Glutamatergic neuron (in vitro differentiated cells): ENCODE data around the gene TEX38. TPM values are rescaled to one million over a fixed set of nuclear protein-coding genes. Genes with fewer than 3 reads are reported as not detected.

ENCODE experiments used
- DNase-seq: peaks from one replicate; pipeline ENCODE4 v3.0.0; 2022
- H3K27ac Mint-ChIP-seq: one replicate; pipeline ENCODE4 v1.8.0; 2020; ENCODE audit warnings: mild to moderate bottlenecking, mixed read lengths, inconsistent platforms; ENCODE audit not compliant: unreplicated experiment
- H3K27me3 Mint-ChIP-seq: one replicate; pipeline ENCODE4 v1.8.0; 2020; ENCODE audit warnings: mild to moderate bottlenecking, moderate library complexity, mixed read lengths, inconsistent platforms; ENCODE audit not compliant: unreplicated experiment
- H3K36me3 Mint-ChIP-seq: one replicate; pipeline ENCODE4 v1.8.0; 2020; ENCODE audit warnings: mild to moderate bottlenecking, mixed read lengths, inconsistent platforms; ENCODE audit not compliant: unreplicated experiment
- H3K4me1 Mint-ChIP-seq: one replicate; pipeline ENCODE4 v1.8.0; 2020; ENCODE audit warnings: mild to moderate bottlenecking, low read depth, mixed read lengths, inconsistent platforms; ENCODE audit not compliant: unreplicated experiment
- H3K4me3 Mint-ChIP-seq: one replicate; pipeline ENCODE4 v1.8.0; 2020; ENCODE audit warnings: mild to moderate bottlenecking, mixed read lengths, inconsistent platforms; ENCODE audit not compliant: unreplicated experiment
- H3K9me3 Mint-ChIP-seq: one replicate; pipeline ENCODE4 v1.8.0; 2020; ENCODE audit warnings: mild to moderate bottlenecking, moderate library complexity, mixed read lengths, inconsistent platforms; ENCODE audit not compliant: unreplicated experiment
- total RNA-seq: library from RNA; stranded (reverse); fragmentation: NEBNext Ultra II Directional; extraction: Animal tissue kit (Norgen Biotek cat#: 25700); gene quantifications from one replicate; pipeline ENCODE4 v1.2.1, GENCODE V29; 2021; ENCODE audit not compliant: unreplicated experiment
- TF ChIP-seq, protein P1 (sequence below): fragments of 200-600 bp; sonication (generic); IDR thresholded peaks from one replicate; pipeline ENCODE4 v1.5.0; 2021; ENCODE audit not compliant: partially characterized antibody, unreplicated experiment

TEX38 gene
- total RNA-seq, 1 donor from 2014 or later = not detected

- H3K27ac Mint-ChIP-seq = no peak overlapping the region
- H3K4me1 Mint-ChIP-seq = no peaks in the 10 kb centered on the region
- no peak overlapping the region for H3K4me3 Mint-ChIP-seq
- no peak for DNase-seq
- H3K27me3 Mint-ChIP-seq = peaks cover 2% of the 10 kb centered on the region
- H3K9me3 Mint-ChIP-seq = no peaks in the 10 kb centered on the region
- H3K36me3 Mint-ChIP-seq = peaks cover 10% of the 10 kb centered on the region
- TF ChIP-seq, protein P1, sequence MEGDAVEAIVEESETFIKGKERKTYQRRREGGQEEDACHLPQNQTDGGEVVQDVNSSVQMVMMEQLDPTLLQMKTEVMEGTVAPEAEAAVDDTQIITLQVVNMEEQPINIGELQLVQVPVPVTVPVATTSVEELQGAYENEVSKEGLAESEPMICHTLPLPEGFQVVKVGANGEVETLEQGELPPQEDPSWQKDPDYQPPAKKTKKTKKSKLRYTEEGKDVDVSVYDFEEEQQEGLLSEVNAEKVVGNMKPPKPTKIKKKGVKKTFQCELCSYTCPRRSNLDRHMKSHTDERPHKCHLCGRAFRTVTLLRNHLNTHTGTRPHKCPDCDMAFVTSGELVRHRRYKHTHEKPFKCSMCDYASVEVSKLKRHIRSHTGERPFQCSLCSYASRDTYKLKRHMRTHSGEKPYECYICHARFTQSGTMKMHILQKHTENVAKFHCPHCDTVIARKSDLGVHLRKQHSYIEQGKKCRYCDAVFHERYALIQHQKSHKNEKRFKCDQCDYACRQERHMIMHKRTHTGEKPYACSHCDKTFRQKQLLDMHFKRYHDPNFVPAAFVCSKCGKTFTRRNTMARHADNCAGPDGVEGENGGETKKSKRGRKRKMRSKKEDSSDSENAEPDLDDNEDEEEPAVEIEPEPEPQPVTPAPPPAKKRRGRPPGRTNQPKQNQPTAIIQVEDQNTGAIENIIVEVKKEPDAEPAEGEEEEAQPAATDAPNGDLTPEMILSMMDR = no peak
Measured at GRCh38 chr1:46643368-46643775, 28.3 kb upstream of the TEX38 start.

DNA sequence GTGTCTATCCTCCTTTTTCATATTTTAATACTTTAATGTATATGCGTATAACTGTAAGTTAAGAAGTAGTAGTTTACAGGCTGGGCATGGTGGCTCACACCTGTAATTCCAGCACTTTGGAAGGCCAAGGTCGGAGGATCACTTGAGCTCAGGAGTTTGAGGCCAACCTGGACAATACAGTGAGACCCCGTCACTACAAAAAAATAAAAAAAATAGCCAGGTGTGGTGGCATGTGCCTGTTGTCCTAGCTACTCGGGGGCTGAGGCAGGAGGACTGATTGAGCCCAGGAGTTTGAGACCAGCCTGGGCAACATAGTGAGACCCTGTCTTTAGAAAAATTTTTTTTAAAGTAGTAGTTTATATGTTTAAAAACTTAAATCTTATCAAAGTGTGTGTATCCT is 25.8 kb upstream of the TEX38 start:
- TF ChIP-seq, protein P1 = no peak
- Mint-ChIP-seq H3K9me3 (peaks cover 4% of the 10 kb centered on the region), H3K27ac (no peak overlapping the region), H3K27me3 (peaks cover 2% of the 10 kb centered on the region), H3K36me3 (peaks cover 27% of the 10 kb centered on the region), H3K4me3 (no peak overlapping the region), H3K4me1 (no peaks in the 10 kb centered on the region)
- DNase-seq = no peak

- H3K27ac Mint-ChIP-seq = no peak overlapping the region
- peaks cover 27% of the 10 kb centered on the region for H3K36me3 Mint-ChIP-seq
- DNase-seq = no peak
- H3K4me3 Mint-ChIP-seq = no peak overlapping the region
- H3K27me3 Mint-ChIP-seq = peaks cover 2% of the 10 kb centered on the region
- H3K4me1 Mint-ChIP-seq = no peaks in the 10 kb centered on the region
- TF ChIP-seq, protein P1 = no peak
- peaks cover 4% of the 10 kb centered on the region for H3K9me3 Mint-ChIP-seq
Measured at GRCh38 chr1:46646331-46646730, 25.3 kb upstream of the TEX38 start.

- Mint-ChIP-seq H3K27ac (no peak overlapping the region), H3K9me3 (peaks cover 4% of the 10 kb centered on the region), H3K4me1 (no peaks in the 10 kb centered on the region), H3K4me3 (no peak overlapping the region), H3K36me3 (peaks cover 27% of the 10 kb centered on the region), H3K27me3 (peaks cover 2% of the 10 kb centered on the region)
- DNase-seq = no peak
- TF ChIP-seq, protein P1 = no peak
Measured at GRCh38 chr1:46646844-46647243, 24.8 kb upstream of the TEX38 start.

GRCh38 chr1:46647611-46648010 is 24.0 kb upstream of the TEX38 start:
- Mint-ChIP-seq H3K27ac (no peak overlapping the region), H3K4me3 (no peak overlapping the region), H3K36me3 (peaks cover 27% of the 10 kb centered on the region), H3K27me3 (peaks cover 2% of the 10 kb centered on the region), H3K9me3 (peaks cover 4% of the 10 kb centered on the region), H3K4me1 (no peaks in the 10 kb centered on the region)
- no peak for DNase-seq
- TF ChIP-seq, protein P1 = no peak
